ENCODE results near the gene HS6ST1.
A peak's percentile ranks its signal among the peaks of the same experiment; 100 is the strongest.
"Not testable (repeated sequence)": the region's sequence is repeated elsewhere in the genome, so short reads cannot be mapped to it uniquely, and the experiment has no call there.

The HS6ST1 gene

GRCh38 chr2:128321784-128322714 is 3.4 kb upstream of the HS6ST1 start:
- peak; percentile 91 for DNase-seq (ENCODE audit: low spot score)

GRCh38 chr2:128320906-128321771 is 2.5 kb upstream of the HS6ST1 start:
- no peak for DNase-seq (ENCODE audit: low spot score)

DNA sequence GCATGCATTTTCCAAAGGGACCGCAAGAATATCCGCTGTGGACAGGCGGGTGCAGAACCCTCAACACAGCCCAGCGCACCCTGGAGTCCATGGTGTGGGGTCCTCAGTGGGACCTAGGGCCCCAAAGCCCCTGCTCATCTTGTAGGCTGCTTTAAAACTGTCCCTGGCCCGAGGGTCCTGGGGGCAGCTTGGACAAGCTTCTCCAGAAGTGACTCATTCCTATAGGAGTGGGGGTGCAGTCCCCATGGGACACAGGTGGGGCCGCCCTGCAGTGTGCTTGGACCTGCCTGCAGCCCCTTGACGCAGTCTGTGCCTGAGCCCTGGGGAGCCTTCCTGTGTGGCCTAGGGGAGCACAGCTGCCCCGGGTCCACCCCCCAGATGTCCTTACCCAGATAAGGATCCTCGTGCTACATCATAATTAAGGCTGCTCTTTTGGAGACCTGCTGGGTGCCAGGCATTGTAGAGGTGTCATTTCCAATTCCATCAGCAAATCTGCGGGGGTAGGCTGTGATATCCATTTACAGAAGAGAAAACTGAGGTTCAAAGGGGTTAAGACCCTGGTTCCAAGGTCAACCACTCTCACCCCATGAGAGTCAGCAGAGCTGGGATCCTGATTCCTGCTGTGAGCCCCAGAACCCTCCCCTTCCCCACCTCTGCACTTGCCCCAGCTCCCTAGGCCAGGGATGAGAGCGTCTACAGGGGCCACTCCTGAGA is 1.7 kb upstream of the HS6ST1 start:
- peak; percentile 46 for DNase-seq (ENCODE audit: low spot score)

DNA sequence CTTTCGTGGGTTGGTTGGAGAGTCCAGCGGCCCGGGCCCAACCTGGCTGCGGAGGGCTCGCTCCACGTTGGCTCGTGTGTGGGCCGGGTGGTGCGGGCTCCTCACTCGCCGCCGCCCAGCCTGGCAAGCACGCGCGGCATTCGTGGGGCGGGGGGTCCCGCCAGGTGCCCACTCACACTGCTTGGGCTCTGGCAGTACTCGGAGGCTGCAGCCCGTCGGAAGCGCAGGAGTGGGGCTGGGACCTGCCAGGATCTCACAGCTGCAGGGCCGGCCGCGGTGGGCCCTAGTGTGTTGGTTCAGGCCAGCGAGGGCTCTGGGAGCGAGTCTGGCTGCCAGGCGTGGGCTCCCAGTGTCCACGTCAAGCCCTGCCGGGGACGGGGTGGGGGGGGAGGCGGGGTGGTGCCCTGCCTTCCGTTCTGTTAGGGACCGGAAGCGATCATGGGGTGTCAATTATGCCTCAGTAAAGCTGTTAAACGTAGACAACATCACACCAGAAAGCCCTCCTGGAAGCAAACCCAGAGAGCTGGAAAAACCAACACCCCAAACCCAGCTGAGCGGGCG is 1.0 kb upstream of the HS6ST1 start:
- DNase-seq (ENCODE audit: low spot score), result peak; percentile 58

- peak; percentile 54 for DNase-seq (ENCODE audit: low spot score)
These were observed 423 bp downstream of the HS6ST1 start for GRCh38 chr2:128318245-128318644.

GRCh38 chr2:128317899-128318225 is 806 bp downstream of the HS6ST1 start:
- not testable (repeated sequence) for DNase-seq (ENCODE audit: low spot score)

- peak; percentile 63 for DNase-seq (ENCODE audit: low spot score)
These were observed 1.3 kb downstream of the HS6ST1 start for GRCh38 chr2:128317181-128317898.

- DNase-seq (ENCODE audit: low spot score), result no peak
These were observed 1.9 kb downstream of the HS6ST1 start for GRCh38 chr2:128316777-128317180.

GRCh38 chr2:128315829-128316776 is 2.6 kb downstream of the HS6ST1 start:
- peak; percentile 45 for DNase-seq (ENCODE audit: low spot score)

- DNase-seq (ENCODE audit: low spot score), result peak; percentile 43
These were observed 3.4 kb downstream of the HS6ST1 start for GRCh38 chr2:128315122-128315828.

- DNase-seq (ENCODE audit: low spot score), result peak; percentile 45
These were observed 4.1 kb downstream of the HS6ST1 start for GRCh38 chr2:128314348-128315121.

GRCh38 chr2:128313931-128314347 is 4.7 kb downstream of the HS6ST1 start:
- no peak for DNase-seq (ENCODE audit: low spot score)

GRCh38 chr2:128313091-128313836 is 5.4 kb downstream of the HS6ST1 start:
- peak; percentile 44 for DNase-seq (ENCODE audit: low spot score)

DNA sequence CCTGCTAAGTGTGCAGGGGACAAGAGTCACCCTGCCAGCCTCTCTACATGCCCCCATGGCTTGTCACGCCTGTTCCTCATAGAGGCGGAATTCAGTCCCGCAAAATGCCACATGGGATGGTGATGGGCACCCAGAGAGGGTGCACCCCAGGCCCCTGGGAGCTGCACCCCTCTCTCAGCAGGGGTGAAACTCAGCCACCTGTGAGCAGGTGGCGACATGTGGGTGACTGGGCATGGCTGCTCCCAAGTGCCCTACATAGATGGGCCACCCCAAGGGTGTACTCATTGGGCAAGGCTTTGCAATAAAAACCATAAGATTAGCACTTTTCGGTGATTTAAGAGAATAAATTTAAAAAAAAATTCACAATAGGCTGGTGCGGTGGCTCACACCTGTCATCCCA is 6.3 kb downstream of the HS6ST1 start:
- DNase-seq (ENCODE audit: low spot score), result no peak

- DNase-seq (ENCODE audit: low spot score), result peak; percentile 39
These were observed 6.8 kb downstream of the HS6ST1 start for GRCh38 chr2:128311755-128312341.

DNA sequence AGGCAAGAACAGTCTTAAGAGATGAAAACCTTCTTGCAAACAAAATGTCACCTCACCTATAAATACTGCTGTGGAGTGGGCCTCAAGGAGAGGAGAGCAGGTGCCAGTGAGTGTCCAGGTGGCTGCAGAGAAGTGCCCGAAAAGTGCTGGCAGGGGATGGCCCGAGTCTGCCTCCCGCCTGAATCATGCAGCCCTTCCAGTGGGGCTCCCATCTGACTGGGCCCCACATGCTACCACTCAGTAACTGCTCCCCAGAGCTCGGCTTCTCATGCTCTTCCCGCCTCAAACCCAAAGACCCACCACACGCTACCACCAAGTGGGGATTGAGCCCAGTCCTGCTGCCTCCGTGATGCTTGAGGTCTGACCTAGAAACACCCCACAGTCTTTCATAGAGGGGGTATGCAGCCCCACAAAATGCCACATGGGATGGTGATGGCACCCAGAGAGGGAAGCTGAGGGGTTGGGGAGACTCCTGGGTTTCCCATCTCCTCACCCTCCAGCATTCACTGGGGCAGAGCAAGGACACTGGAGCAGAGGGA is 7.4 kb downstream of the HS6ST1 start:
- DNase-seq (ENCODE audit: low spot score), result peak; percentile 38

GRCh38 chr2:128310761-128311160 is 7.9 kb downstream of the HS6ST1 start:
- peak; percentile 41 for DNase-seq (ENCODE audit: low spot score)

All from ecto neural progenitor cell (in vitro differentiated cells).